ENCODE results near the gene RRP1B. TPM values are rescaled to one million over a fixed set of nuclear protein-coding genes. Genes with fewer than 3 reads are reported as not detected.
A peak's percentile ranks its signal among the peaks of the same experiment; 100 is the strongest.

The RRP1B gene
- total and polyA plus RNA-seq, 9 of the 15 experiments (the other 6 are each of a cell fraction or from before 2014, with no cell fraction given): 6.8 to 66.6 (median 41.9) TPM

GRCh38 chr21:43659136-43660000 lies at the start of gene RRP1B, which contains the start of gene HSF2BP (continued):
- peak; percentile 94; the same call in 1 of the 2 replicates for TF ChIP-seq PHF8 (IDR thresholded peaks at IDR 0.05; ENCODE audit: borderline replicate concordance, low read length)
- TF ChIP-seq FIP1L1 (IDR thresholded peaks at IDR 0.05; ENCODE audit: low read depth, low read length, poor library complexity, severe bottlenecking): peak; percentile 91
- peak; percentile 11; the same call in 1 of the 2 replicates for TF ChIP-seq STAT5A (IDR thresholded peaks at IDR 0.05; ENCODE audit: borderline replicate concordance, low read length)
- peak; percentile 97 for TF ChIP-seq CREB1 (IDR thresholded peaks at IDR 0.05)
- peak; percentile 98 for TF ChIP-seq CREB1 (CRISPR knock-in tag; IDR thresholded peaks at IDR 0.05)
- TF ChIP-seq NR2C2 (CRISPR knock-in tag; IDR thresholded peaks at IDR 0.05): peak; percentile 86
- peak; percentile 77 for TF ChIP-seq NR2C2 (tag; IDR thresholded peaks at IDR 0.05)
- TF ChIP-seq ZNF175 (CRISPR knock-in tag; IDR thresholded peaks at IDR 0.05; ENCODE audit: low read depth): peak; percentile 86
- TF ChIP-seq DACH1 (IDR thresholded peaks at IDR 0.05; ENCODE audit: partially characterized antibody): peak; percentile 50
- TF ChIP-seq CTCF (IDR thresholded peaks at IDR 0.05 in 2 of 3, conservative IDR thresholded peaks at IDR 0.05 in 1 of 3; ENCODE audit: insufficient read depth in 2 of 3, low read depth in 1 of 3, low read length in 3 of 3): peak in 1 of 3 experiments; percentile 35; a peak in 1 of 6 replicates
- peak; percentile 92 for TF ChIP-seq ZBTB1 (CRISPR knock-in tag; IDR thresholded peaks at IDR 0.05; ENCODE audit: borderline replicate concordance, low read depth)
- TF ChIP-seq ZFP91 (CRISPR knock-in tag; IDR thresholded peaks at IDR 0.05): peak; percentile 80; the same call in 1 of the 2 replicates
- TF ChIP-seq MEIS2 (IDR thresholded peaks at IDR 0.05; ENCODE audit: partially characterized antibody): peak; percentile 1
- peak; percentile 94 for TF ChIP-seq NUFIP1 (IDR thresholded peaks at IDR 0.05; ENCODE audit: partially characterized antibody)
- peak; percentile 77 for TF ChIP-seq ZNF584 (CRISPR knock-in tag; IDR thresholded peaks at IDR 0.05; ENCODE audit: low read depth)
- TF ChIP-seq NFYB (IDR thresholded peaks at IDR 0.05; ENCODE audit: extremely low read depth, insufficient read length): no peak
- no peak for TF ChIP-seq NCOR1 (IDR thresholded peaks at IDR 0.05)
- 0 out of 2 replicates have a peak, but pooled peaks have one; percentile 16 for TF ChIP-seq TRIM28 (IDR thresholded peaks at IDR 0.05)
- TF ChIP-seq E2F3 (CRISPR knock-in tag; IDR thresholded peaks at IDR 0.05): peak; percentile 94
- TF ChIP-seq ZNF217 (CRISPR knock-in tag; IDR thresholded peaks at IDR 0.05): peak; percentile 86
- peak; percentile 56; the same call in 1 of the 2 replicates for TF ChIP-seq ESRRA (IDR thresholded peaks at IDR 0.05; ENCODE audit: borderline replicate concordance, low read depth)
- peak; percentile 17; the same call in 1 of the 2 replicates for TF ChIP-seq ZNF354B (CRISPR knock-in tag; IDR thresholded peaks at IDR 0.05)
- TF ChIP-seq TGIF2 (CRISPR knock-in tag; IDR thresholded peaks at IDR 0.05): peak; percentile 97
- TF ChIP-seq ZNF239 (CRISPR knock-in tag; IDR thresholded peaks at IDR 0.05): no peak

All from K562 (cell line).